ENCODE measurements around the gene KRTAP1-1. TPM values are rescaled to one million over a fixed set of nuclear protein-coding genes. Genes with fewer than 3 reads are reported as not detected.

KRTAP1-1 gene
- total and polyA plus RNA-seq, 2 of the 8 experiments (the other 6 are each of a cell fraction or from before 2014, with no cell fraction given) = not detected

Small RNA genes within 50 kb of the gene (small RNA-seq; reads per million reads assigned to genes)
- gene KRTAP3-4P (ENCODE audit: insufficient read depth) = not detected

Other genes starting within 250 kb of the KRTAP1-1 start
Only the 30 nearest of the 37 such genes appear.
- gene KRT12, start 174.2 kb downstream of the KRTAP1-1 start, total RNA-seq (2021; fragmentation: NEBNext Ultra II Directional; extraction: Animal tissue kit (Norgen Biotek cat#: 25700)) = not detected in 2 replicates
- 0.03 TPM in 1 of 2 replicates, not detected in the other for gene KRT12, start 174.2 kb downstream of the KRTAP1-1 start, polyA plus RNA-seq (2011; rRNA removed)
- gene KRT20, start 156.2 kb downstream of the KRTAP1-1 start, total RNA-seq (2021; fragmentation: NEBNext Ultra II Directional; extraction: Animal tissue kit (Norgen Biotek cat#: 25700)) = not detected in 2 replicates
- gene KRT20, start 156.2 kb downstream of the KRTAP1-1 start, polyA plus RNA-seq (2011; rRNA removed) = not detected in 2 replicates
- gene KRT23, start 103.8 kb downstream of the KRTAP1-1 start, total RNA-seq (2021; fragmentation: NEBNext Ultra II Directional; extraction: Animal tissue kit (Norgen Biotek cat#: 25700)) = not detected in 2 replicates
- gene KRT23, start 103.8 kb downstream of the KRTAP1-1 start, polyA plus RNA-seq (2011; rRNA removed) = not detected in 2 replicates
- not detected in 2 replicates for gene KRT39, start 74.5 kb downstream of the KRTAP1-1 start, total RNA-seq (2021; fragmentation: NEBNext Ultra II Directional; extraction: Animal tissue kit (Norgen Biotek cat#: 25700))
- gene KRT39, start 74.5 kb downstream of the KRTAP1-1 start, polyA plus RNA-seq (2011; rRNA removed) = not detected in 2 replicates
- not detected in 2 replicates for gene KRT40, start 57.1 kb downstream of the KRTAP1-1 start, total RNA-seq (2021; fragmentation: NEBNext Ultra II Directional; extraction: Animal tissue kit (Norgen Biotek cat#: 25700))
- not detected in 2 replicates for gene KRT40, start 57.1 kb downstream of the KRTAP1-1 start, polyA plus RNA-seq (2011; rRNA removed)
- gene KRTAP3-3, start 47.3 kb downstream of the KRTAP1-1 start, total RNA-seq (2021; fragmentation: NEBNext Ultra II Directional; extraction: Animal tissue kit (Norgen Biotek cat#: 25700)) = not detected in 2 replicates
- gene KRTAP3-3, start 47.3 kb downstream of the KRTAP1-1 start, polyA plus RNA-seq (2011; rRNA removed) = not detected in 2 replicates
- not detected in 2 replicates for gene KRTAP3-2, start 41.5 kb downstream of the KRTAP1-1 start, total RNA-seq (2021; fragmentation: NEBNext Ultra II Directional; extraction: Animal tissue kit (Norgen Biotek cat#: 25700))
- gene KRTAP3-2, start 41.5 kb downstream of the KRTAP1-1 start, polyA plus RNA-seq (2011; rRNA removed) = not detected in 2 replicates
- gene KRTAP3-1, start 32.3 kb downstream of the KRTAP1-1 start, total RNA-seq (2021; fragmentation: NEBNext Ultra II Directional; extraction: Animal tissue kit (Norgen Biotek cat#: 25700)) = not detected in 2 replicates
- gene KRTAP3-1, start 32.3 kb downstream of the KRTAP1-1 start, polyA plus RNA-seq (2011; rRNA removed) = not detected in 2 replicates
- not detected in 2 replicates for gene KRTAP1-5, start 14.2 kb downstream of the KRTAP1-1 start, total RNA-seq (2021; fragmentation: NEBNext Ultra II Directional; extraction: Animal tissue kit (Norgen Biotek cat#: 25700))
- not detected in 2 replicates for gene KRTAP1-5, start 14.2 kb downstream of the KRTAP1-1 start, polyA plus RNA-seq (2011; rRNA removed)
- not detected in 2 replicates for gene KRTAP1-4, start 11.3 kb downstream of the KRTAP1-1 start, total RNA-seq (2021; fragmentation: NEBNext Ultra II Directional; extraction: Animal tissue kit (Norgen Biotek cat#: 25700))
- gene KRTAP1-4, start 11.3 kb downstream of the KRTAP1-1 start, polyA plus RNA-seq (2011; rRNA removed) = not detected in 2 replicates
- not detected in 2 replicates for gene KRTAP1-3, start 6.6 kb downstream of the KRTAP1-1 start, total RNA-seq (2021; fragmentation: NEBNext Ultra II Directional; extraction: Animal tissue kit (Norgen Biotek cat#: 25700))
- gene KRTAP1-3, start 6.6 kb downstream of the KRTAP1-1 start, polyA plus RNA-seq (2011; rRNA removed) = not detected in 2 replicates
- not detected in 2 replicates for gene KRTAP2-1, start 5.9 kb upstream of the KRTAP1-1 start, total RNA-seq (2021; fragmentation: NEBNext Ultra II Directional; extraction: Animal tissue kit (Norgen Biotek cat#: 25700))
- gene KRTAP2-1, start 5.9 kb upstream of the KRTAP1-1 start, polyA plus RNA-seq (2011; rRNA removed) = not detected in 2 replicates
- not detected in 2 replicates for gene KRTAP2-2, start 13.8 kb upstream of the KRTAP1-1 start, total RNA-seq (2021; fragmentation: NEBNext Ultra II Directional; extraction: Animal tissue kit (Norgen Biotek cat#: 25700))
- gene KRTAP2-2, start 13.8 kb upstream of the KRTAP1-1 start, polyA plus RNA-seq (2011; rRNA removed) = not detected in 2 replicates
- gene KRTAP2-3, start 18.7 kb upstream of the KRTAP1-1 start, total RNA-seq (2021; fragmentation: NEBNext Ultra II Directional; extraction: Animal tissue kit (Norgen Biotek cat#: 25700)) = not detected in 2 replicates
- gene KRTAP2-3, start 18.7 kb upstream of the KRTAP1-1 start, polyA plus RNA-seq (2011; rRNA removed) = not detected in 2 replicates
- not detected in 2 replicates for gene KRTAP2-4, start 24.4 kb upstream of the KRTAP1-1 start, total RNA-seq (2021; fragmentation: NEBNext Ultra II Directional; extraction: Animal tissue kit (Norgen Biotek cat#: 25700))
- gene KRTAP2-4, start 24.4 kb upstream of the KRTAP1-1 start, polyA plus RNA-seq (2011; rRNA removed) = not detected in 2 replicates
- not detected in 2 replicates for gene KRTAP4-7, start 42.7 kb upstream of the KRTAP1-1 start, total RNA-seq (2021; fragmentation: NEBNext Ultra II Directional; extraction: Animal tissue kit (Norgen Biotek cat#: 25700))
- not detected in 2 replicates for gene KRTAP4-7, start 42.7 kb upstream of the KRTAP1-1 start, polyA plus RNA-seq (2011; rRNA removed)
- not detected in 2 replicates for gene KRTAP4-8, start 56.7 kb upstream of the KRTAP1-1 start, total RNA-seq (2021; fragmentation: NEBNext Ultra II Directional; extraction: Animal tissue kit (Norgen Biotek cat#: 25700))
- gene KRTAP4-8, start 56.7 kb upstream of the KRTAP1-1 start, polyA plus RNA-seq (2011; rRNA removed) = not detected in 2 replicates
- gene KRTAP4-16, start 60.8 kb upstream of the KRTAP1-1 start, total RNA-seq (2021; fragmentation: NEBNext Ultra II Directional; extraction: Animal tissue kit (Norgen Biotek cat#: 25700)) = not detected in 2 replicates
- gene KRTAP4-16, start 60.8 kb upstream of the KRTAP1-1 start, polyA plus RNA-seq (2011; rRNA removed) = not detected in 2 replicates
- gene KRTAP4-9, start 63.9 kb upstream of the KRTAP1-1 start, total RNA-seq (2021; fragmentation: NEBNext Ultra II Directional; extraction: Animal tissue kit (Norgen Biotek cat#: 25700)) = not detected in 2 replicates
- gene KRTAP4-9, start 63.9 kb upstream of the KRTAP1-1 start, polyA plus RNA-seq (2011; rRNA removed) = 0.06 TPM in 1 of 2 replicates, not detected in the other
- not detected in 2 replicates for gene KRTAP4-11, start 76.9 kb upstream of the KRTAP1-1 start, total RNA-seq (2021; fragmentation: NEBNext Ultra II Directional; extraction: Animal tissue kit (Norgen Biotek cat#: 25700))
- gene KRTAP4-11, start 76.9 kb upstream of the KRTAP1-1 start, polyA plus RNA-seq (2011; rRNA removed) = not detected in 2 replicates
- gene KRTAP4-12, start 82.7 kb upstream of the KRTAP1-1 start, total RNA-seq (2021; fragmentation: NEBNext Ultra II Directional; extraction: Animal tissue kit (Norgen Biotek cat#: 25700)) = not detected in 2 replicates
- gene KRTAP4-12, start 82.7 kb upstream of the KRTAP1-1 start, polyA plus RNA-seq (2011; rRNA removed) = not detected in 2 replicates
- gene KRTAP4-6, start 99.1 kb upstream of the KRTAP1-1 start, total RNA-seq (2021; fragmentation: NEBNext Ultra II Directional; extraction: Animal tissue kit (Norgen Biotek cat#: 25700)) = not detected in 2 replicates
- gene KRTAP4-6, start 99.1 kb upstream of the KRTAP1-1 start, polyA plus RNA-seq (2011; rRNA removed) = not detected in 2 replicates
- gene KRTAP4-5, start 108.4 kb upstream of the KRTAP1-1 start, total RNA-seq (2021; fragmentation: NEBNext Ultra II Directional; extraction: Animal tissue kit (Norgen Biotek cat#: 25700)) = not detected in 2 replicates
- gene KRTAP4-5, start 108.4 kb upstream of the KRTAP1-1 start, polyA plus RNA-seq (2011; rRNA removed) = not detected in 2 replicates
- gene KRTAP4-4, start 119.3 kb upstream of the KRTAP1-1 start, total RNA-seq (2021; fragmentation: NEBNext Ultra II Directional; extraction: Animal tissue kit (Norgen Biotek cat#: 25700)) = not detected in 2 replicates
- not detected in 2 replicates for gene KRTAP4-4, start 119.3 kb upstream of the KRTAP1-1 start, polyA plus RNA-seq (2011; rRNA removed)
- not detected in 2 replicates for gene KRTAP4-3, start 126.8 kb upstream of the KRTAP1-1 start, total RNA-seq (2021; fragmentation: NEBNext Ultra II Directional; extraction: Animal tissue kit (Norgen Biotek cat#: 25700))
- gene KRTAP4-3, start 126.8 kb upstream of the KRTAP1-1 start, polyA plus RNA-seq (2011; rRNA removed) = not detected in 2 replicates
- not detected in 2 replicates for gene KRTAP4-2, start 136.8 kb upstream of the KRTAP1-1 start, total RNA-seq (2021; fragmentation: NEBNext Ultra II Directional; extraction: Animal tissue kit (Norgen Biotek cat#: 25700))
- not detected in 2 replicates for gene KRTAP4-2, start 136.8 kb upstream of the KRTAP1-1 start, polyA plus RNA-seq (2011; rRNA removed)
- not detected in 2 replicates for gene KRTAP4-1, start 143.5 kb upstream of the KRTAP1-1 start, total RNA-seq (2021; fragmentation: NEBNext Ultra II Directional; extraction: Animal tissue kit (Norgen Biotek cat#: 25700))
- 0.16 TPM in 1 of 2 replicates, not detected in the other for gene KRTAP4-1, start 143.5 kb upstream of the KRTAP1-1 start, polyA plus RNA-seq (2011; rRNA removed)
- gene KRTAP9-1, start 148.4 kb upstream of the KRTAP1-1 start, total RNA-seq (2021; fragmentation: NEBNext Ultra II Directional; extraction: Animal tissue kit (Norgen Biotek cat#: 25700)) = not detected in 2 replicates
- gene KRTAP9-1, start 148.4 kb upstream of the KRTAP1-1 start, polyA plus RNA-seq (2011; rRNA removed) = not detected in 2 replicates
- gene KRTAP9-2, start 185.2 kb upstream of the KRTAP1-1 start, total RNA-seq (2021; fragmentation: NEBNext Ultra II Directional; extraction: Animal tissue kit (Norgen Biotek cat#: 25700)) = not detected in 2 replicates
- not detected in 2 replicates for gene KRTAP9-2, start 185.2 kb upstream of the KRTAP1-1 start, polyA plus RNA-seq (2011; rRNA removed)
- gene KRTAP9-3, start 191.0 kb upstream of the KRTAP1-1 start, total RNA-seq (2021; fragmentation: NEBNext Ultra II Directional; extraction: Animal tissue kit (Norgen Biotek cat#: 25700)) = not detected in 2 replicates
- not detected in 2 replicates for gene KRTAP9-3, start 191.0 kb upstream of the KRTAP1-1 start, polyA plus RNA-seq (2011; rRNA removed)

Data from H1 (cell line).